ENCODE measurements around the gene CHST13.

DNA sequence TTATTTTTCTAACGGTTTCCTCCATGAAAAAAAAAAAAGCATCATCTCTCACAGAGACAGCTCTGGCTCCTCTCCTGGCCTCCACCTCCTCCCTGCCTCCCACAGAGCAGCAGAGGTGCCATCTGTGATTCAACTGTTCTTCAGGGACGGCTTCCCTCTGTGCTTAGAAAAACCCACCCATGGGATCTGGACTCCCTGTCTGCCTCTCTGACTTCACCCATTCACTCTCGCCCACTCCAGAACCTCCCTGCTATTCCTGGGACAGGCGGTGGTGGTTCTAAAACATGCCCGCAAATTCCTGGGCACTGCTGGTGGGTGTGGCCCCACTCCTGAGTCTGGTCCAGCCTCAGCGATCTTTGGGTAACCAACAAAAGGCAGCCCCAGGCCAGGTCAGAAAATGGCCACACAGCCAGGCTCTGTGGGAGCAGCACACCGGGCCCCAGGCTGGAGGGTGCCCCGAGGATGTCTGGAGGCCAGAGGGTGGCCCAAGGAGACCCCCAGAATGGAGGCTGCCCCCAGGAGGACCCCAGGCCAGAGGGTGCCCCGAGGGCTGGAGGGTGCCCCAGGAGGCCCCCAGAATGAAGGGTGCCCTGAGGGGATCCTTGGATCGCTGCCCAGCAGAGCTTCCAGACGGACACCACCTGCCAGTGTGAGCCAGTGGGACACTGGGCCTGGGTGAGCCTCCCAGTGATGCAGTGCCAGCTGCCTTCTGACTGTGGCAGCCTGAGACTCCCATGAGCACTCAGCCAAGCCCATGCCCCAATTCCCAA is 2.6 kb upstream of the CHST13 start:
- TF ChIP-seq POLR2AphosphoS5 (IDR thresholded peaks at IDR 0.05; ENCODE audit: low read depth, low read length) (no peak), TAF1 (IDR thresholded peaks at IDR 0.05; ENCODE audit: borderline replicate concordance, insufficient read depth, low read length) (no peak), SIN3A (IDR thresholded peaks at IDR 0.05; ENCODE audit: borderline replicate concordance, insufficient read depth, low read length) (no peak), FOXP2 (optimal IDR thresholded peaks at IDR 0.05; ENCODE audit: borderline replicate concordance, extremely low read depth, extremely low read length, insufficient read depth) (no peak)
- TF ChIP-seq, protein P1, sequence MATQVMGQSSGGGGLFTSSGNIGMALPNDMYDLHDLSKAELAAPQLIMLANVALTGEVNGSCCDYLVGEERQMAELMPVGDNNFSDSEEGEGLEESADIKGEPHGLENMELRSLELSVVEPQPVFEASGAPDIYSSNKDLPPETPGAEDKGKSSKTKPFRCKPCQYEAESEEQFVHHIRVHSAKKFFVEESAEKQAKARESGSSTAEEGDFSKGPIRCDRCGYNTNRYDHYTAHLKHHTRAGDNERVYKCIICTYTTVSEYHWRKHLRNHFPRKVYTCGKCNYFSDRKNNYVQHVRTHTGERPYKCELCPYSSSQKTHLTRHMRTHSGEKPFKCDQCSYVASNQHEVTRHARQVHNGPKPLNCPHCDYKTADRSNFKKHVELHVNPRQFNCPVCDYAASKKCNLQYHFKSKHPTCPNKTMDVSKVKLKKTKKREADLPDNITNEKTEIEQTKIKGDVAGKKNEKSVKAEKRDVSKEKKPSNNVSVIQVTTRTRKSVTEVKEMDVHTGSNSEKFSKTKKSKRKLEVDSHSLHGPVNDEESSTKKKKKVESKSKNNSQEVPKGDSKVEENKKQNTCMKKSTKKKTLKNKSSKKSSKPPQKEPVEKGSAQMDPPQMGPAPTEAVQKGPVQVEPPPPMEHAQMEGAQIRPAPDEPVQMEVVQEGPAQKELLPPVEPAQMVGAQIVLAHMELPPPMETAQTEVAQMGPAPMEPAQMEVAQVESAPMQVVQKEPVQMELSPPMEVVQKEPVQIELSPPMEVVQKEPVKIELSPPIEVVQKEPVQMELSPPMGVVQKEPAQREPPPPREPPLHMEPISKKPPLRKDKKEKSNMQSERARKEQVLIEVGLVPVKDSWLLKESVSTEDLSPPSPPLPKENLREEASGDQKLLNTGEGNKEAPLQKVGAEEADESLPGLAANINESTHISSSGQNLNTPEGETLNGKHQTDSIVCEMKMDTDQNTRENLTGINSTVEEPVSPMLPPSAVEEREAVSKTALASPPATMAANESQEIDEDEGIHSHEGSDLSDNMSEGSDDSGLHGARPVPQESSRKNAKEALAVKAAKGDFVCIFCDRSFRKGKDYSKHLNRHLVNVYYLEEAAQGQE (IDR thresholded peaks at IDR 0.05; ENCODE audit: insufficient read depth in 1 of 2, low read depth in 2 of 2, low read length in 2 of 2) = no peak
